ENCODE measurements around the gene IQCM. TPM values are rescaled to one million over a fixed set of nuclear protein-coding genes. Genes with fewer than 3 reads are reported as not detected.

IQCM gene
- total RNA-seq, 2 experiments from 2014 or later = not detected

GRCh38 chr4:149749784-149750183 lies 65.9 kb downstream of the IQCM start:
- ChIA-PET POLR2A (interaction anchor here (1.3 kb wide), 1 partner anchor 12 kb away, joined by 5 read pairs; no protein-coding TSS in a partner anchor), CTCF (ENCODE audit: unreplicated experiment) (no interaction called here)
- Histone ChIP-seq H3K36me3 (ENCODE audit: insufficient read depth, low read length) (no peaks in the 10 kb centered on the region), H2AFZ (ENCODE audit: low read length) (no peak overlapping the region), H3K79me2 (ENCODE audit: insufficient read depth, low read depth, low read length) (no peaks in the 10 kb centered on the region), H3K27ac (ENCODE audit: low read depth, low read length, poor library complexity, severe bottlenecking) (no peak overlapping the region), H3K9me2 (ENCODE audit: insufficient read depth, low read length) (no peaks in the 10 kb centered on the region), H4K20me1 (ENCODE audit: insufficient read depth, low read length) (no peaks in the 10 kb centered on the region), H3K9me3 (ENCODE audit: low read length) (no peaks in the 10 kb centered on the region), H3K4me1 (ENCODE audit: insufficient read depth, low read length, poor library complexity, severe bottlenecking) (no peaks in the 10 kb centered on the region), H3K4me2 (ENCODE audit: low read length) (no peak overlapping the region), H3K4me3 (ENCODE audit: low read depth, low read length, poor library complexity, severe bottlenecking) (no peak overlapping the region)
- no peak for DNase-seq (ENCODE audit: low spot score)
- BruUV-seq (replicated peaks) = no TSS peak
- TF ChIP-seq EZH2phosphoT487 (IDR thresholded peaks at IDR 0.05; ENCODE audit: borderline replicate concordance, low read depth, low read length) (no peak), CTCF (conservative IDR thresholded peaks at IDR 0.05; ENCODE audit: low read length) (no peak)
- intact Hi-C loops (cut with micrococcal nuclease; ENCODE audit: unreplicated experiment) = no loop called here

GRCh38 chr4:149747646-149748045 lies 68.0 kb downstream of the IQCM start:
- DNase-seq (ENCODE audit: low spot score) = no peak
- no peak for TF ChIP-seq EZH2phosphoT487 (IDR thresholded peaks at IDR 0.05; ENCODE audit: borderline replicate concordance, low read depth, low read length)
- TF ChIP-seq CTCF (conservative IDR thresholded peaks at IDR 0.05; ENCODE audit: low read length) = no peak
- Histone ChIP-seq H2AFZ (ENCODE audit: low read length) (no peak overlapping the region), H3K79me2 (ENCODE audit: insufficient read depth, low read depth, low read length) (no peaks in the 10 kb centered on the region), H3K27ac (ENCODE audit: low read depth, low read length, poor library complexity, severe bottlenecking) (no peak overlapping the region), H3K36me3 (ENCODE audit: insufficient read depth, low read length) (no peaks in the 10 kb centered on the region), H3K9me2 (ENCODE audit: insufficient read depth, low read length) (no peaks in the 10 kb centered on the region), H3K9me3 (ENCODE audit: low read length) (no peaks in the 10 kb centered on the region), H3K4me1 (ENCODE audit: insufficient read depth, low read length, poor library complexity, severe bottlenecking) (no peaks in the 10 kb centered on the region), H3K4me3 (ENCODE audit: low read depth, low read length, poor library complexity, severe bottlenecking) (no peak overlapping the region), H3K4me2 (ENCODE audit: low read length) (no peak overlapping the region), H4K20me1 (ENCODE audit: insufficient read depth, low read length) (no peaks in the 10 kb centered on the region)
- BruUV-seq (replicated peaks) = no TSS peak
- intact Hi-C loops (cut with micrococcal nuclease; ENCODE audit: unreplicated experiment) = no loop called here
- ChIA-PET POLR2A (interaction anchor here (0.7 kb wide), 1 partner anchor 65 kb away, joined by 3 read pairs; no protein-coding TSS in a partner anchor), CTCF (ENCODE audit: unreplicated experiment) (no interaction called here)

GRCh38 chr4:149746276-149746675 lies 69.4 kb downstream of the IQCM start:
- H3K27ac ChIP-seq (ENCODE audit: low read depth, low read length, poor library complexity, severe bottlenecking) = no peak overlapping the region
- H3K4me3 ChIP-seq (ENCODE audit: low read depth, low read length, poor library complexity, severe bottlenecking) = no peak overlapping the region
- H3K79me2 ChIP-seq (ENCODE audit: insufficient read depth, low read depth, low read length) = no peaks in the 10 kb centered on the region
- H3K4me2 ChIP-seq (ENCODE audit: low read length) = no peak overlapping the region
- ChIA-PET POLR2A (no interaction called here), CTCF (ENCODE audit: unreplicated experiment) (no interaction called here)
- no peak for TF ChIP-seq CTCF (conservative IDR thresholded peaks at IDR 0.05; ENCODE audit: low read length)
- TF ChIP-seq EZH2phosphoT487 (IDR thresholded peaks at IDR 0.05; ENCODE audit: borderline replicate concordance, low read depth, low read length) = no peak
- H3K9me3 ChIP-seq (ENCODE audit: low read length) = no peaks in the 10 kb centered on the region
- intact Hi-C loops (cut with micrococcal nuclease; ENCODE audit: unreplicated experiment) = no loop called here
- no peaks in the 10 kb centered on the region for H4K20me1 ChIP-seq (ENCODE audit: insufficient read depth, low read length)
- DNase-seq (ENCODE audit: low spot score) = no peak
- BruUV-seq (replicated peaks) = no TSS peak
- no peak overlapping the region for H2AFZ ChIP-seq (ENCODE audit: low read length)
- no peaks in the 10 kb centered on the region for H3K36me3 ChIP-seq (ENCODE audit: insufficient read depth, low read length)
- no peaks in the 10 kb centered on the region for H3K9me2 ChIP-seq (ENCODE audit: insufficient read depth, low read length)
- no peaks in the 10 kb centered on the region for H3K4me1 ChIP-seq (ENCODE audit: insufficient read depth, low read length, poor library complexity, severe bottlenecking)
